ENCODE data around the gene NPNT.

GRCh38 chr4:105934386-105934785 lies 39.1 kb downstream of the NPNT start:
- TF ChIP-seq EZH2phosphoT487 (IDR thresholded peaks at IDR 0.05; ENCODE audit: insufficient read depth, low read depth), result no peak
- no peak for TF ChIP-seq EZH2 (IDR thresholded peaks at IDR 0.05; ENCODE audit: insufficient read depth, poor library complexity, severe bottlenecking)

All from GM23248 (cell line).